ENCODE measurements around the gene TLR9. TPM values are rescaled to one million over a fixed set of nuclear protein-coding genes. Genes with fewer than 3 reads are reported as not detected.
A peak's percentile ranks its signal among the peaks of the same experiment; 100 is the strongest.
"Not testable (repeated sequence)": the region's sequence is repeated elsewhere in the genome, so short reads cannot be mapped to it uniquely, and the experiment has no call there.

Gene TLR9
- total RNA-seq (under 1 TPM; 0.09 to 0.24 (median 0.20) TPM), polyA plus RNA-seq (0.05 TPM)
- long read RNA-seq, donor 1, partial matches to known transcripts: 0 of 1 reads
- long read RNA-seq, donor 1, other reads (novel, unspliced or antisense): 1 of 1 reads
- long read RNA-seq, donor 2: 0 reads
- long read RNA-seq, donor 3: 0 reads
- long read RNA-seq, donor 4: 0 reads

- DNase-seq (no peak), ATAC-seq (no peak)
- WGBS: 65% methylated on average over 9 of the region's 9 CpGs
- Histone ChIP-seq H3K4me3 (ENCODE audit: low read length) (no peak within 1 kb of the TSS), H3K9me3 (ENCODE audit: control insufficient read depth, low read length) (no peaks in the 10 kb centered on the region), H3K27ac (ENCODE audit: low read length) (no peak within 1 kb of the TSS), H3K27me3 (ENCODE audit: control insufficient read depth, insufficient read depth) (no peaks in the 10 kb centered on the region), H3K4me1 (ENCODE audit: control insufficient read depth, insufficient read depth, low read length) (no peaks in the 10 kb centered on the region)
- intact Hi-C loops (cut with DNase I): no loop called here
These were observed at the start of gene TLR9 for GRCh38 chr3:52225452-52226228. TSS of gene TLR9 (minus strand) at chr3:52225645. CDS start at chr3:52225529, 116 bp downstream.

- DNase-seq; H3K9me3 ChIP-seq (ENCODE audit: control insufficient read depth, low read length); ATAC-seq; H3K27ac ChIP-seq (ENCODE audit: low read length); H3K27me3 ChIP-seq (ENCODE audit: control insufficient read depth, insufficient read depth); H3K4me3 ChIP-seq (ENCODE audit: low read length): not testable (repeated sequence)
- 92% methylated on average over 18 of the region's 18 CpGs for WGBS
- intact Hi-C loops (cut with DNase I): loop anchor here in 2 of 4 donors (5.0 to 10.0 kb wide), 2 partner anchors 42 to 270 kb away; no protein-coding TSS in a partner anchor
- H3K4me1 ChIP-seq (ENCODE audit: control insufficient read depth, insufficient read depth, low read length): peaks cover 14% of the 10 kb centered on the region
These were observed 49.3 kb upstream of the TLR9 start for GRCh38 chr3:52274781-52275180.

DNA sequence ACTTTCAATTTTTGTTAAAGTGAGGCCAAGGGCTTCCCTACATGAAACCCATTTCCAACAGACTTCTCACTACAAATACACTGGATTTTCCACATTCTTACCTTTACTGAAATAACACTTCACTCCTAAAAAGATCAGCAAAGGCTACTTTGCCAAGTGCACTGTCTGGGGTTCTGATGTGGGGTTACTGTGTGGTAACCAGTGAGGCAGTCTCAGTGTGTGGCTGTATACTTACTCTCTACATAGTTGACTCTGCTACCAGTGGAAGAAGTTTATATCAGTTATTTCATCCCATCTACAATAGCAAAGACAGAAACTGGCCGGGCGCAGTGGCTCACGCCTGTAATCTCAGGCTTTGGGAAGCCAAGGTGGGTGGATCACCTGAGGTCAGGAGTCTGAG, 47.4 kb upstream of the TLR9 start:
- 64% methylated on average over 3 of the region's 3 CpGs for WGBS
- Histone ChIP-seq H3K4me3 (ENCODE audit: low read length) (no peak overlapping the region), H3K27ac (ENCODE audit: low read length) (no peak overlapping the region)

GRCh38 chr3:52272172-52272571, 46.7 kb upstream of the TLR9 start:
- H3K4me3 ChIP-seq (ENCODE audit: low read length); DNase-seq; H3K9me3 ChIP-seq (ENCODE audit: control insufficient read depth, low read length); H3K27ac ChIP-seq (ENCODE audit: low read length); H3K27me3 ChIP-seq (ENCODE audit: control insufficient read depth, insufficient read depth); ATAC-seq: not testable (repeated sequence)
- 92% methylated on average over 9 of the region's 9 CpGs for WGBS
- intact Hi-C loops (cut with DNase I): loop anchor here in 1 of 4 donors (10.0 kb wide), 1 partner anchor 267 kb away; no protein-coding TSS in a partner anchor
- peaks cover 14% of the 10 kb centered on the region for H3K4me1 ChIP-seq (ENCODE audit: control insufficient read depth, insufficient read depth, low read length)

More for the DNA sequence above, 47.4 kb upstream of the TLR9 start:
- no peaks in the 10 kb centered on the region for H3K27me3 ChIP-seq (ENCODE audit: control insufficient read depth, insufficient read depth)
- no peak for DNase-seq
- H3K9me3 ChIP-seq (ENCODE audit: control insufficient read depth, low read length): no peaks in the 10 kb centered on the region
- H3K4me1 ChIP-seq (ENCODE audit: control insufficient read depth, insufficient read depth, low read length): peaks cover 14% of the 10 kb centered on the region
- intact Hi-C loops (cut with DNase I): loop anchor here in 1 of 4 donors (10.0 kb wide), 1 partner anchor 268 kb away; no protein-coding TSS in a partner anchor
- no peak for ATAC-seq

DNA sequence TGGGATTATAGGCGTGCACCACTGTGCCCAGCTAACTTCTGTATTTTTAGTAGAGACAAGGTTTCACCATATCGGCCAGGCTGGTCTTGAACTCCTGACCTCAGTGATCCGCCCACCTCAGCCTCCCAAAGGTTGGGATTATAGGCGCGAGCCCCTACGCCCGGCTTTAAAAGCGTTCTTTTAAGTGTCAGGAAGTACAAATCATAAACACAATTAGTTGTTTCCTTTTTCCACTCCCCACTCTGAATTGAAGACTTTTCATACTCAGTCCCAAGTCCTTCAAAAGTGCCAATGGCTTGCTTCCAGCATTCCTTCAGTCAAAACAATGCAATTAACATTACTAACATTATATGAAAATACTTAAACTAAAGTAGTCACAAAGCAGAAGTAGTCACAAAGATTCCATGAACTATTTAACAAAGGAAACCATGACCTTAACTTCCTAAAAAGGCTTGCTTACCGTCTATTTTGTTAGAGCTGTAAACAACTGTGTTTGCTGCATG, 44.9 kb upstream of the TLR9 start:
- intact Hi-C loops (cut with DNase I): loop anchor here in 1 of 4 donors (10.0 kb wide), 1 partner anchor 266 kb away; no protein-coding TSS in a partner anchor
- Histone ChIP-seq H3K4me3 (ENCODE audit: low read length) (no peak overlapping the region), H3K9me3 (ENCODE audit: control insufficient read depth, low read length) (no peaks in the 10 kb centered on the region), H3K4me1 (ENCODE audit: control insufficient read depth, insufficient read depth, low read length) (peaks cover 12% of the 10 kb centered on the region), H3K27ac (ENCODE audit: low read length) (peak overlapping the region; percentile 64), H3K27me3 (ENCODE audit: control insufficient read depth, insufficient read depth) (no peaks in the 10 kb centered on the region)
- DNase-seq (no peak), ATAC-seq (peak in 1 of 2 donors; percentile 52)
- WGBS: 23% methylated on average over 9 of the region's 9 CpGs

DNA sequence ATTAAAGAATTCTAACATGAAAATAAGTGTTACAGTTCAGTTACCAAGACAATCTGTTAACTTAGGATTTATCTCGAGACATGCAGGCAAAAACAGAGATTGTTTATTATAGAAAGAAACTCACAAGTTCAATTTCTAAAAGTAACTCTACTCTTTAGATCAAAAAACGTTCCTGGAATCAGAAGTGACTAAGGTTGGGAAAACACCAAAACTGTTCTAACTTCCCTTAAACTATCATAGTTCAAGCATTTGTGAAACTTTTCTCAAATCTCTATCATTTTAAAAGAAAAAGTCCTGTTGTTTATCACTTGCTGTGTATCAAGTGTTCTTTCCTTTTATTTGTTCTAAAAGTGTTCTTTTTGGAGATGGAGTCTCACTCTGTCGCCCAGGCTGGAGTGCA, 44.3 kb upstream of the TLR9 start:
- Histone ChIP-seq H3K9me3 (ENCODE audit: control insufficient read depth, low read length) (no peaks in the 10 kb centered on the region), H3K4me3 (ENCODE audit: low read length) (no peak overlapping the region), H3K4me1 (ENCODE audit: control insufficient read depth, insufficient read depth, low read length) (peaks cover 12% of the 10 kb centered on the region), H3K27ac (ENCODE audit: low read length) (peak overlapping the region; percentile 64), H3K27me3 (ENCODE audit: control insufficient read depth, insufficient read depth) (no peaks in the 10 kb centered on the region)
- ATAC-seq (no peak), DNase-seq (no peak)
- intact Hi-C loops (cut with DNase I): loop anchor here in 1 of 4 donors (10.0 kb wide), 1 partner anchor 265 kb away; no protein-coding TSS in a partner anchor
- WGBS: 53% methylated on average over 3 of the region's 3 CpGs

DNA sequence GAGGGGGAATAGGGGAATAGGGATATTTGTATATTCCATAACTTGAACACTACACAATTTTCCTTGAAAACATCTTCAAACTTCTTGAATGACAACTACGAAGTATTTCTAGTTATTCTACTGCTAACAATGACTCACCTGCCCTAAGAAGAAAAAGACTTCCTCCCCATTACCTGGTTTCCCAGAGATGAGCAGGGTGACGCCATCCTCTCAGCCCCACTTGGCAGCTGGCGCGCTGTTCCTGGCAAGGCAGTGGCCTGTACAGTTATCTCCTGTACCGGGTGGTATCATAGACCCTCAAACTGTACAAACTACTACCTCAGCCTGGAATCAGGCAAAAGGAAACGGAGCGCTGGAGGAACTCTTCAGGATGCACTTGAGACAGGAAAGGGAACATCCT, 42.6 kb upstream of the TLR9 start:
- ATAC-seq (no peak), DNase-seq (no peak)
- intact Hi-C loops (cut with DNase I): no loop called here
- WGBS: 76% methylated on average over 7 of the region's 7 CpGs
- H3K4me3 ChIP-seq (ENCODE audit: low read length): no peak overlapping the region
- H3K27me3 ChIP-seq (ENCODE audit: control insufficient read depth, insufficient read depth): no peaks in the 10 kb centered on the region
- H3K4me1 ChIP-seq (ENCODE audit: control insufficient read depth, insufficient read depth, low read length): peaks cover 6% of the 10 kb centered on the region
- no peak overlapping the region for H3K27ac ChIP-seq (ENCODE audit: low read length)
- no peaks in the 10 kb centered on the region for H3K9me3 ChIP-seq (ENCODE audit: control insufficient read depth, low read length)

DNA sequence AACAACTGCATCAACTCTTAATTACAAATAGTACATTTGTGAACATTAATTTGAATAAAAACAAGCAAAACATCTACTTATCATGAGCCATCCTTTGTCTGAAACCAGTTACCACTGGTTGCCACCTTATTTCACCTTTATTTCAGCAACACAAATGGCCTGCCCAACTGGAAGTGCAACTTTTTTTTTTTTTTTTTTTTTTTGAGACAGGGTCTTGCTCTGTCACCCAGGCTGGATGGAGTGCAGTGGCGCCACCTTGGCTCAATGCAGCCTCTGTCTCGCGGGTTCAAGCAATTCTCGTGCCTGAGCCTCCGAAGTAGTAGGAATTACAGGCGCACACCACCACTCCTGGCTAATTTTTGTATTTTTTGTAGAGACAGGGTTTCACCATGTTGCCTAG, 39.9 kb upstream of the TLR9 start:
- H3K27ac ChIP-seq (ENCODE audit: low read length): no peak overlapping the region
- ATAC-seq (no peak), DNase-seq (no peak)
- H3K9me3 ChIP-seq (ENCODE audit: control insufficient read depth, low read length): no peaks in the 10 kb centered on the region
- H3K4me3 ChIP-seq (ENCODE audit: low read length): no peak overlapping the region
- WGBS: 94% methylated on average over 6 of the region's 6 CpGs
- intact Hi-C loops (cut with DNase I): no loop called here
- H3K27me3 ChIP-seq (ENCODE audit: control insufficient read depth, insufficient read depth): no peaks in the 10 kb centered on the region
- H3K4me1 ChIP-seq (ENCODE audit: control insufficient read depth, insufficient read depth, low read length): peaks cover 4% of the 10 kb centered on the region

DNA sequence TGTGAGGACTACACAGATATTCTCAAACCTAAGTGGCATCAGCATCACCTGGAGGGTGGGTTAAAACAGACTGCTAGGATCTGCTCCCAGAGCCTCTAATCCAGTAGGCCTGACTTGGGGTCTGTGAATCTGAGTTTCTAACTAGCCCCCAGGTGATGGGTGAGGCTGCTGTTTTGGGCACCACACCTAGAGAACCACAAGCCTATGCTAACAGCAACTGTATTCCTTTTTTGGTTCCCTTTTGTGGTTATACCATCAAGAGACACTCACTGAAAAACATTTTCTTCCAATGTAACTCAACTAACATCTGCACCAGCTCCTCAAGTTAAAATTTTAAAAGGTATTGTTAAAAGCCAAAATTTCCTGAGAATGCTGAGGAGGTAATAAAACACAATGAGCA, 37.0 kb upstream of the TLR9 start:
- ATAC-seq (no peak), DNase-seq (no peak)
- Histone ChIP-seq H3K9me3 (ENCODE audit: control insufficient read depth, low read length) (no peaks in the 10 kb centered on the region), H3K27me3 (ENCODE audit: control insufficient read depth, insufficient read depth) (no peaks in the 10 kb centered on the region), H3K4me1 (ENCODE audit: control insufficient read depth, insufficient read depth, low read length) (no peaks in the 10 kb centered on the region), H3K4me3 (ENCODE audit: low read length) (no peak overlapping the region), H3K27ac (ENCODE audit: low read length) (no peak overlapping the region)
- intact Hi-C loops (cut with DNase I): no loop called here

- DNase-seq (no peak), ATAC-seq (no peak)
- intact Hi-C loops (cut with DNase I): no loop called here
- no peak overlapping the region for H3K27ac ChIP-seq (ENCODE audit: low read length)
- no peak overlapping the region for H3K4me3 ChIP-seq (ENCODE audit: low read length)
- no peaks in the 10 kb centered on the region for H3K4me1 ChIP-seq (ENCODE audit: control insufficient read depth, insufficient read depth, low read length)
- no peaks in the 10 kb centered on the region for H3K9me3 ChIP-seq (ENCODE audit: control insufficient read depth, low read length)
- WGBS: 84% methylated on average over 4 of the region's 4 CpGs
- H3K27me3 ChIP-seq (ENCODE audit: control insufficient read depth, insufficient read depth): no peaks in the 10 kb centered on the region
These were observed 34.0 kb upstream of the TLR9 start for GRCh38 chr3:52259448-52259847.

GRCh38 chr3:52259035-52259434, 33.6 kb upstream of the TLR9 start:
- intact Hi-C loops (cut with DNase I): no loop called here
- WGBS: 73% methylated on average over 1 of the region's 1 CpG
- H3K4me3 ChIP-seq (ENCODE audit: low read length): no peak overlapping the region
- no peak overlapping the region for H3K27ac ChIP-seq (ENCODE audit: low read length)
- no peak for ATAC-seq
- no peaks in the 10 kb centered on the region for H3K4me1 ChIP-seq (ENCODE audit: control insufficient read depth, insufficient read depth, low read length)
- no peaks in the 10 kb centered on the region for H3K27me3 ChIP-seq (ENCODE audit: control insufficient read depth, insufficient read depth)
- H3K9me3 ChIP-seq (ENCODE audit: control insufficient read depth, low read length): no peaks in the 10 kb centered on the region
- no peak for DNase-seq

Data from right cardiac atrium (tissue), 5 donors.